ENCODE measurements around the gene STK33. TPM values are rescaled to one million over a fixed set of nuclear protein-coding genes. Genes with fewer than 3 reads are reported as not detected.

The STK33 gene
- total and polyA plus RNA-seq, 5 donors, result 14.1 to 40.2 (median 26.4) TPM

- 75% methylated on average over 9 of the region's 9 CpGs for WGBS
- DNase-seq, result no peak
- no peak overlapping the region for H3K27ac ChIP-seq (ENCODE audit: low read length)
- no peak for ATAC-seq
- no peaks in the 10 kb centered on the region for H3K9me3 ChIP-seq (ENCODE audit: control insufficient read depth, low read length)
- intact Hi-C loops (cut with DNase I), result no loop called here
- H3K4me1 ChIP-seq (ENCODE audit: control insufficient read depth, insufficient read depth, low read length), result no peaks in the 10 kb centered on the region
- no peaks in the 10 kb centered on the region for H3K27me3 ChIP-seq (ENCODE audit: control insufficient read depth, insufficient read depth)
- no peak overlapping the region for H3K4me3 ChIP-seq (ENCODE audit: low read length)
Observed at GRCh38 chr11:8601376-8602133, 7.5 kb upstream of the STK33 start.

GRCh38 chr11:8598506-8598905 is 4.5 kb upstream of the STK33 start:
- DNase-seq (no peak), ATAC-seq (no peak)
- Histone ChIP-seq H3K27me3 (ENCODE audit: control insufficient read depth, insufficient read depth) (no peaks in the 10 kb centered on the region), H3K4me1 (ENCODE audit: control insufficient read depth, insufficient read depth, low read length) (no peaks in the 10 kb centered on the region), H3K9me3 (ENCODE audit: control insufficient read depth, low read length) (no peaks in the 10 kb centered on the region), H3K4me3 (ENCODE audit: low read length) (no peak overlapping the region), H3K27ac (ENCODE audit: low read length) (no peak overlapping the region)
- 89% methylated on average over 1 of the region's 1 CpG for WGBS
- intact Hi-C loops (cut with DNase I), result no loop called here

GRCh38 chr11:8597182-8597581 is 3.2 kb upstream of the STK33 start:
- ATAC-seq (peak; percentile 52 to 61), DNase-seq (no peak)
- WGBS, result 42% methylated on average over 3 of the region's 3 CpGs
- H3K27ac ChIP-seq (ENCODE audit: low read length), result no peak overlapping the region
- no peaks in the 10 kb centered on the region for H3K27me3 ChIP-seq (ENCODE audit: control insufficient read depth, insufficient read depth)
- no peaks in the 10 kb centered on the region for H3K4me1 ChIP-seq (ENCODE audit: control insufficient read depth, insufficient read depth, low read length)
- no peak overlapping the region for H3K4me3 ChIP-seq (ENCODE audit: low read length)
- H3K9me3 ChIP-seq (ENCODE audit: control insufficient read depth, low read length), result no peaks in the 10 kb centered on the region
- intact Hi-C loops (cut with DNase I), result no loop called here

- ATAC-seq, result no peak
- H3K4me1 ChIP-seq (ENCODE audit: control insufficient read depth, insufficient read depth, low read length), result no peaks in the 10 kb centered on the region
- no peak overlapping the region for H3K27ac ChIP-seq (ENCODE audit: low read length)
- no peak for DNase-seq
- intact Hi-C loops (cut with DNase I), result no loop called here
- no peaks in the 10 kb centered on the region for H3K27me3 ChIP-seq (ENCODE audit: control insufficient read depth, insufficient read depth)
- no peaks in the 10 kb centered on the region for H3K9me3 ChIP-seq (ENCODE audit: control insufficient read depth, low read length)
- no peak overlapping the region for H3K4me3 ChIP-seq (ENCODE audit: low read length)
Observed at GRCh38 chr11:8596504-8597046, 2.5 kb upstream of the STK33 start.

- intact Hi-C loops (cut with DNase I), result no loop called here
- 20% methylated on average over 7 of the region's 7 CpGs for WGBS
Observed at GRCh38 chr11:8593455-8593854, 573 bp downstream of the STK33 start.

GRCh38 chr11:8587915-8588314 is 6.1 kb downstream of the STK33 start:
- Histone ChIP-seq H3K4me3 (ENCODE audit: low read length) (no peak overlapping the region), H3K27ac (ENCODE audit: low read length) (no peak overlapping the region), H3K9me3 (ENCODE audit: control insufficient read depth, low read length) (no peaks in the 10 kb centered on the region), H3K27me3 (ENCODE audit: control insufficient read depth, insufficient read depth) (no peaks in the 10 kb centered on the region), H3K4me1 (ENCODE audit: control insufficient read depth, insufficient read depth, low read length) (no peaks in the 10 kb centered on the region)
- intact Hi-C loops (cut with DNase I), result no loop called here
- no peak for DNase-seq
- ATAC-seq, result no peak

More at GRCh38 chr11:8593455-8593854, 573 bp downstream of the STK33 start:
- DNase-seq, result no peak
- no peaks in the 10 kb centered on the region for H3K27me3 ChIP-seq (ENCODE audit: control insufficient read depth, insufficient read depth)
- peak overlapping the region; percentile 70 for H3K4me3 ChIP-seq (ENCODE audit: low read length)
- ATAC-seq, result peak in 1 of 2 donors; percentile 14
- H3K27ac ChIP-seq (ENCODE audit: low read length), result no peak overlapping the region
- no peaks in the 10 kb centered on the region for H3K4me1 ChIP-seq (ENCODE audit: control insufficient read depth, insufficient read depth, low read length)
- no peaks in the 10 kb centered on the region for H3K9me3 ChIP-seq (ENCODE audit: control insufficient read depth, low read length)

- intact Hi-C loops (cut with DNase I), result no loop called here
- no peaks in the 10 kb centered on the region for H3K27me3 ChIP-seq (ENCODE audit: control insufficient read depth, insufficient read depth)
- DNase-seq, result no peak
- no peak overlapping the region for H3K27ac ChIP-seq (ENCODE audit: low read length)
- no peak for ATAC-seq
- H3K9me3 ChIP-seq (ENCODE audit: control insufficient read depth, low read length), result no peaks in the 10 kb centered on the region
- WGBS, result 68% methylated on average over 2 of the region's 2 CpGs
- no peak overlapping the region for H3K4me3 ChIP-seq (ENCODE audit: low read length)
- H3K4me1 ChIP-seq (ENCODE audit: control insufficient read depth, insufficient read depth, low read length), result no peaks in the 10 kb centered on the region
Observed at GRCh38 chr11:8586805-8587204, 7.2 kb downstream of the STK33 start.

GRCh38 chr11:8586184-8586583 is 7.8 kb downstream of the STK33 start:
- ATAC-seq, result no peak
- no peak overlapping the region for H3K4me3 ChIP-seq (ENCODE audit: low read length)
- WGBS, result 94% methylated on average over 1 of the region's 1 CpG
- no peaks in the 10 kb centered on the region for H3K9me3 ChIP-seq (ENCODE audit: control insufficient read depth, low read length)
- intact Hi-C loops (cut with DNase I), result no loop called here
- H3K4me1 ChIP-seq (ENCODE audit: control insufficient read depth, insufficient read depth, low read length), result no peaks in the 10 kb centered on the region
- H3K27me3 ChIP-seq (ENCODE audit: control insufficient read depth, insufficient read depth), result no peaks in the 10 kb centered on the region
- H3K27ac ChIP-seq (ENCODE audit: low read length), result no peak overlapping the region
- no peak for DNase-seq

GRCh38 chr11:8584511-8584910 is 9.5 kb downstream of the STK33 start:
- Histone ChIP-seq H3K4me3 (ENCODE audit: low read length) (no peak overlapping the region), H3K27ac (ENCODE audit: low read length) (peak overlapping the region; percentile 45), H3K27me3 (ENCODE audit: control insufficient read depth, insufficient read depth) (no peaks in the 10 kb centered on the region), H3K9me3 (ENCODE audit: control insufficient read depth, low read length) (no peaks in the 10 kb centered on the region), H3K4me1 (ENCODE audit: control insufficient read depth, insufficient read depth, low read length) (no peaks in the 10 kb centered on the region)
- ATAC-seq, result peak in 1 of 2 donors; percentile 60
- intact Hi-C loops (cut with DNase I), result no loop called here
- 47% methylated on average over 2 of the region's 2 CpGs for WGBS
- DNase-seq, result no peak

GRCh38 chr11:8584082-8584481 is 9.9 kb downstream of the STK33 start:
- H3K9me3 ChIP-seq (ENCODE audit: control insufficient read depth, low read length), result no peaks in the 10 kb centered on the region
- H3K27ac ChIP-seq (ENCODE audit: low read length), result peak overlapping the region; percentile 45
- H3K4me1 ChIP-seq (ENCODE audit: control insufficient read depth, insufficient read depth, low read length), result no peaks in the 10 kb centered on the region
- ATAC-seq (no peak), DNase-seq (no peak)
- H3K4me3 ChIP-seq (ENCODE audit: low read length), result no peak overlapping the region
- H3K27me3 ChIP-seq (ENCODE audit: control insufficient read depth, insufficient read depth), result no peaks in the 10 kb centered on the region
- intact Hi-C loops (cut with DNase I), result no loop called here
- 79% methylated on average over 1 of the region's 1 CpG for WGBS

- no peak for DNase-seq
- no peaks in the 10 kb centered on the region for H3K9me3 ChIP-seq (ENCODE audit: control insufficient read depth, low read length)
- H3K4me1 ChIP-seq (ENCODE audit: control insufficient read depth, insufficient read depth, low read length), result no peaks in the 10 kb centered on the region
- H3K4me3 ChIP-seq (ENCODE audit: low read length), result no peak overlapping the region
- intact Hi-C loops (cut with DNase I), result no loop called here
- H3K27ac ChIP-seq (ENCODE audit: low read length), result no peak overlapping the region
- no peak for ATAC-seq
- 82% methylated on average over 3 of the region's 3 CpGs for WGBS
- H3K27me3 ChIP-seq (ENCODE audit: control insufficient read depth, insufficient read depth), result no peaks in the 10 kb centered on the region
Observed at GRCh38 chr11:8581300-8581699, 12.7 kb downstream of the STK33 start.

Data from right cardiac atrium (tissue), 5 donors.